ENCODE data around the gene MAPK6.

The MAPK6 gene

DNA sequence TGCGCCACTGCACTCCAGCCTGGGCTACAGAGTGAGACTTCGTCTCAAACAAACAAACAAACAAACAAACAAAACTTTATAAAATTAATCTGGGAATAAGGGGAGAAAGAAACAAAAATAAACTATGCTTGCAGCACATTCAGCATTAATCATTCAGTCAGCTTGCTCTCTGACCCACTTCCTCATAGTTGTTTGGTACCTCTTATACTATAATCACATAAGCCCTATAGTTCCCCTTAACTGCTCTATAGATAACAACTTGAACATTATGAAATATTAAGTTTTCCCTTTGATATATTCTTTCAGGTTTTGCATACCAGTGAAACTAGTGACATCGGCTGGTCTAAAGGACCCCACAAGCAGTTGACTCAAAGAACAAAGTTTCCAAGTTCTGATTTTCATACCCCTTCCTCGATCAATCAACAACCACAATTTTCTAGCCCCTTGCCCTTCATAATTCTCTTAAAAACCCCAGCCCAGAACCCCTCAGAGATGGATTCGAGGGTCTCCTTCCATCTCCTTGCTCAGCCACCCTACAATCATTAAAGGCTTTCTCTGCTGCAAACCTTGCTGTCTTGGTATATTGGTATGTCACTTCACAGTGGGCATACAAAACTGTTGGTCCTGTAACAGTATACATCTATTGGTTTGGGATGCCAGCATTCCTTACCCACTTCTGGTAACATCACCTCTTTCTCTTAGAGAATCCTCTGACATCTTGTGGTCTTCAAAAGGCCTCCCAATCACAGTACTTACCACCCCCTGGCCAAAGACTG, 67.2 kb downstream of the MAPK6 start:
- H3K9me3 ChIP-seq (ENCODE audit: severe bottlenecking): peaks cover 2% of the 10 kb centered on the region
- H3K27ac ChIP-seq: no peak overlapping the region
- H3K27me3 ChIP-seq (ENCODE audit: insufficient read depth, low read depth, severe bottlenecking): no peaks in the 10 kb centered on the region
- DNase-seq: no peak
- H3K4me3 ChIP-seq (ENCODE audit: low read depth, low read length): no peak overlapping the region
- H3K36me3 ChIP-seq: no peaks in the 10 kb centered on the region
- TF ChIP-seq, protein P1, sequence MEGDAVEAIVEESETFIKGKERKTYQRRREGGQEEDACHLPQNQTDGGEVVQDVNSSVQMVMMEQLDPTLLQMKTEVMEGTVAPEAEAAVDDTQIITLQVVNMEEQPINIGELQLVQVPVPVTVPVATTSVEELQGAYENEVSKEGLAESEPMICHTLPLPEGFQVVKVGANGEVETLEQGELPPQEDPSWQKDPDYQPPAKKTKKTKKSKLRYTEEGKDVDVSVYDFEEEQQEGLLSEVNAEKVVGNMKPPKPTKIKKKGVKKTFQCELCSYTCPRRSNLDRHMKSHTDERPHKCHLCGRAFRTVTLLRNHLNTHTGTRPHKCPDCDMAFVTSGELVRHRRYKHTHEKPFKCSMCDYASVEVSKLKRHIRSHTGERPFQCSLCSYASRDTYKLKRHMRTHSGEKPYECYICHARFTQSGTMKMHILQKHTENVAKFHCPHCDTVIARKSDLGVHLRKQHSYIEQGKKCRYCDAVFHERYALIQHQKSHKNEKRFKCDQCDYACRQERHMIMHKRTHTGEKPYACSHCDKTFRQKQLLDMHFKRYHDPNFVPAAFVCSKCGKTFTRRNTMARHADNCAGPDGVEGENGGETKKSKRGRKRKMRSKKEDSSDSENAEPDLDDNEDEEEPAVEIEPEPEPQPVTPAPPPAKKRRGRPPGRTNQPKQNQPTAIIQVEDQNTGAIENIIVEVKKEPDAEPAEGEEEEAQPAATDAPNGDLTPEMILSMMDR (IDR thresholded peaks at IDR 0.05; ENCODE audit: low read depth, low read length): no peak

DNA sequence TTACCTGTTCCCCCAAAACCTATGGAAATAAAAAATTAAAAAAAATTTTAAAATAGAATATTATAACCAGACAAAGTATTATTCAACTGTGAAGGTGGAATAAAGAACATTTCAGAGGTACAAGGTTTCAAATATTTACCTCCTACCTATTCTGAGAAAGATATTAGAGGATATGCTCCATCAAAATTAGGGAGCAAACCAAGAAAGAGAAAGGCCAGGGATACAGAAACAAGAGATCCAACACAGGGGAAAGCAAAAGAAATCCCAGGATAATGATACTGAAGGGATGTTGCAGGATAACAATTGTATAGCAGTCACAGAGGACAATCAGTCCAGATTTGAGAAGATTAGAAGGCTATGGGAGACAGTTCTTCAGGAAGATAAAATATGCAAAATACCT, 71.2 kb downstream of the MAPK6 start:
- Histone ChIP-seq H3K36me3 (no peaks in the 10 kb centered on the region), H3K4me3 (ENCODE audit: low read depth, low read length) (no peak overlapping the region)
- TF ChIP-seq, protein P1 (IDR thresholded peaks at IDR 0.05; ENCODE audit: low read depth, low read length): no peak

DNA sequence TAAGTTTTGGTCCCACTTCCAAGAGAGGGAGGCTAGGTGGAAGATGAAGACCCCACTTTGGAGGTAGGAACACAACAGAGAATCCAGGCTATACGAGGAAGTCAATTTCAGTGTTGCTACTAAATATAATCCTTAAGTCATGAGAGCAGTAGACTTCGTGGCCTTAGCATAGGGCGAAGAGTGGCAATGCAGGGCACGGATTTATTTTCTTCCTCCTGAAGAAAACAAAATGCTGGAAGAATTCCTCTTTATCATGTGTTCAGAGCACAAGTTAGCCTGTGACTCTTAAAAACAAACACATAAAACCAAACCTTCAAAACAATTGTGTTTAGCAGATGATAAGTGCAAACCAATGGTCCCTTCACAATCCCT, 74.1 kb downstream of the MAPK6 start:
- Histone ChIP-seq H3K9me3 (ENCODE audit: severe bottlenecking) (no peaks in the 10 kb centered on the region), H3K27ac (no peak overlapping the region), H3K36me3 (no peaks in the 10 kb centered on the region), H3K27me3 (ENCODE audit: insufficient read depth, low read depth, severe bottlenecking) (no peaks in the 10 kb centered on the region), H3K4me3 (ENCODE audit: low read depth, low read length) (no peak overlapping the region)
- DNase-seq: no peak
- TF ChIP-seq, protein P1 (IDR thresholded peaks at IDR 0.05; ENCODE audit: low read depth, low read length): no peak

More for the DNA sequence above, 71.2 kb downstream of the MAPK6 start:
- no peak for DNase-seq
- Histone ChIP-seq H3K9me3 (ENCODE audit: severe bottlenecking) (peaks cover 2% of the 10 kb centered on the region), H3K27ac (no peak overlapping the region), H3K27me3 (ENCODE audit: insufficient read depth, low read depth, severe bottlenecking) (no peaks in the 10 kb centered on the region)

DNA sequence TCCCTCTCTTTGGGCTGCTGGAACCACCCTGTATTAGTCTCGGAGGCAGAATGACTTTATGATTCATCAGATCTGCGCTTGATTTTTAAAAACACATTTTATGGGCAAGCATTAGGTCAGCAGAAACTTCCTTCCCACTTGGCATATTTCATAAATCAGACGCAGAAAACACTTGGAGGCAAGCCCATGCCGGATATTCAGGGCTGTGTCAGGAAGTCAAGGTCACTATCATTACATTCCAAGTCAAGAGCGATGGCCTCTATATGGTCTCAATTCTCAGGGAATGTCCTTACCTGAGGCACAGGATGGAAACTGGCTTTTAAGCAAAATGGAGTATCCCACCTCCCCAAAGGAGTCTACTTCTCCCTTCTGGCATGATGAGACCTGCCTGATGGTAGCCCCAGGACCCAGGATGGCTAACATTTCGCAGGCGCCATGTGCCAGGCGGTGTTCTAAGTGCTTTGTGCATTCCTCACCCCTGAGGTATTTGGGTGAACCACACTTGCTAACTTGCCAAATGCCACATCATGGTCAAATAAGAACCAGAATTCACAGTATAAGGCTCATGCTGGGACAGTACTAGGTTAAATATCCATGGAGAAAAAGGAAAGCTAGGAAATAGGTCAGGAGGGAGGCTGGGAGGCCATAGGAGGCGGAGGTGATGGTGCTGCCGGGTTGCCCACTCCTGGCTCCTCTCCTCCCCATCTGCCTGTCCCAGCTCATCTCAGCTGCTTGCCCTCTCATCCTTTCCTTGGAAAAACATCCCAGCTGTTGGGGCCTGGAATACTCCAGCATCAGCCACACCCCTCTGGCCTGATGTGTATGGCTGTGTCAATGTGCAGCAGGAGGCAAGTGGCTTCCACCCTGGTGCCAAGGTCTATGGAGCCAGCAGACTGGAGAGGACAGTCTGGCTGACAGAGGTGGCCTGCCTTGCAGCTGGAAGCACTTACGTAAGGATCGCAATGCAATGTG, 74.8 kb downstream of the MAPK6 start:
- no peak overlapping the region for H3K27ac ChIP-seq
- no peaks in the 10 kb centered on the region for H3K27me3 ChIP-seq (ENCODE audit: insufficient read depth, low read depth, severe bottlenecking)
- no peaks in the 10 kb centered on the region for H3K36me3 ChIP-seq
- DNase-seq: no peak
- no peak overlapping the region for H3K4me3 ChIP-seq (ENCODE audit: low read depth, low read length)
- H3K9me3 ChIP-seq (ENCODE audit: severe bottlenecking): no peaks in the 10 kb centered on the region
- TF ChIP-seq, protein P1 (IDR thresholded peaks at IDR 0.05; ENCODE audit: low read depth, low read length): no peak

DNA sequence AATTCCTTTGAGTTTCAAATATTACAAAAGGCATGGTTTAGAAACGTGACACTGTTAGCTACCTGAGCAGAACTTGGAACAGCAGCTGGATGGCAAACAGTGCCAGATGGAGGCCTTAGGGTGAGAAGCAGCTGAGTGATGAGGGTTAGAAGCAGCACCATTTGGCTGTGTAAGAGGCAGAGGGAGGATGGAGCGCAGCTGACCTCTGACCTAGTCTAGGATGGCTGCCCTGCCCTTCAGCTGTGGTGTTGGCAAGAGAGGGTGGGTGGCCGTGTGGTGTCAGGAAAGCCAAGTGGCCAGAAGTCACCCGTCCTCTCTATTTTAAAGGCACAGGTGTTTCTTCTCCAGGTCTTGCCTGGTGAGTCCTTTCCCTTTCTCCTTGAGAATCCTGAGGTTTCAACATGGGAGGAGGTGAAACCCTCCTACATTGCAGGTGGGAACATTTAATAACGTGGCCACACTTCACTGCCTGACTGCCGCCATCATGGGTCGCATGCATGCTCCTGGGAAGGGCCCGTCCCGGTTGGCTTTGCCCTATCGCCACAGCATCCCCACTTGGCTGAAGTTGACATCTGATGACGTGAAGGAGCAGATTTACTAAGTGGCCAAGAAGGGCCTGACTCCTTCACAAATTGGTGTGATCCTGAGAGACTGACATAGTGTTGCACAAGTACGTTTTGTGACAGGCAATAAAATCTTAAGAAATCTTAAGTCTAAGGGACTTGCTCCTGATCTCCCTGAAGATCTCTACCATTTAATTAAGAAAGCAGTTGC, 76.0 kb downstream of the MAPK6 start:
- Histone ChIP-seq H3K9me3 (ENCODE audit: severe bottlenecking) (no peaks in the 10 kb centered on the region), H3K27me3 (ENCODE audit: insufficient read depth, low read depth, severe bottlenecking) (no peaks in the 10 kb centered on the region), H3K4me3 (ENCODE audit: low read depth, low read length) (no peak overlapping the region), H3K27ac (no peak overlapping the region), H3K36me3 (no peaks in the 10 kb centered on the region)
- no peak for DNase-seq
- TF ChIP-seq, protein P1 (IDR thresholded peaks at IDR 0.05; ENCODE audit: low read depth, low read length): no peak
